GM23248 (cell line): ENCODE measurements around the gene TMEM190.

ENCODE experiments used
- EZH2 ChIP-seq: fragments of 200-600 bp; sonication (generic); IDR thresholded peaks from 2 replicates; pipeline ENCODE4 v1.6.1; 2018; ENCODE audit warnings: antibody characterized with exemption, mild to moderate bottlenecking; ENCODE audit not compliant: insufficient read depth, poor library complexity, severe bottlenecking
- EZH2phosphoT487 ChIP-seq: fragments of 200-600 bp; sonication (generic); IDR thresholded peaks from 2 replicates; pipeline ENCODE4 v1.6.1; 2018; ENCODE audit warnings: antibody characterized with exemption, moderate library complexity, mild to moderate bottlenecking, low read depth; ENCODE audit not compliant: insufficient read depth

GRCh38 chr19:55419624-55420236, 43.1 kb downstream of the TMEM190 start:
- TF ChIP-seq EZH2 = no peak
- no peak for TF ChIP-seq EZH2phosphoT487
